Measurements from ENCODE around the gene SP110. TPM values are rescaled to one million over a fixed set of nuclear protein-coding genes. Genes with fewer than 3 reads are reported as not detected.

The SP110 gene
- total RNA-seq, 2 experiments from 2014 or later, result 168 to 188 TPM

GRCh38 chr2:230220347-230220969 lies 674 bp upstream of the SP110 start:
- Mint-ChIP-seq H3K4me1 (peaks cover 74% of the 10 kb centered on the region), H3K27ac (peak overlapping the region; percentile 99), H3K36me3 (ENCODE audit: low read depth) (peaks cover 43% of the 10 kb centered on the region), H3K4me3 (peak overlapping the region; percentile 99), H3K9me3 (no peaks in the 10 kb centered on the region), H3K27me3 (no peaks in the 10 kb centered on the region)
- CTCF ChIA-PET, result no interaction called here
- no peak for DNase-seq
- POLR2A ChIA-PET, result interaction anchor here (0.6 to 1.9 kb wide), 3 partner anchors 107 to 197 kb away, joined by 3 to 9 read pairs (median 6); partner anchors contain the start of gene SP140L

DNA sequence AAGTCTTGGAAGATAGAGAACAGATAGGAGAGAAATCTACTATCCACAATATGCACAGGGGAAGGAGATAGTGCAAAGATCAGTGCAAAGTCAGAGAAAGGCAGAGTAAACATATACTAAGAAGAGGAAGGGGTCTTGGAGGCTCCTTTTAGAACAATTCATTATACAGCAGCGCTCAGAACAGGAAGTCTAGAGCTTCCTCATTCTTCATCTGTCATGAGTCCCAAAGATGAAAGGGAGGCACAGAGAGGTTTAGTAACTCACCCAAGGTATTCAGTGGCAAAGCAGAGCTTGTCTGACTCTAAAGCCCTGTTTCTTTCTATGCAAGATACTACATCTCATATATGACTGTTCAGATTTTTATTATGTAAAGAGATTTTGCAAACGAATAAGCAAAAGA lies 1.4 kb downstream of the SP110 start:
- Mint-ChIP-seq H3K27ac (peak overlapping the region; percentile 99), H3K27me3 (no peaks in the 10 kb centered on the region), H3K36me3 (ENCODE audit: low read depth) (peaks cover 61% of the 10 kb centered on the region), H3K4me1 (peaks cover 71% of the 10 kb centered on the region), H3K4me3 (peak overlapping the region; percentile 99), H3K9me3 (no peaks in the 10 kb centered on the region)
- ChIA-PET CTCF (interaction anchor here (2.1 kb wide), 1 partner anchor 12 kb away, joined by 8 read pairs; no protein-coding TSS in a partner anchor), POLR2A (interaction anchor here (1.9 kb wide), 1 partner anchor 109 kb away, joined by 9 read pairs; the partner anchor contains the start of gene SP140L)
- peak; percentile 38 for DNase-seq

GRCh38 chr2:230217424-230217823 lies 2.4 kb downstream of the SP110 start:
- CTCF ChIA-PET, result interaction anchor here (0.8 to 2.1 kb wide), 3 partner anchors 9 to 14 kb away, joined by 3 to 8 read pairs (median 3); no protein-coding TSS in a partner anchor
- POLR2A ChIA-PET, result no interaction called here
- peak overlapping the region; percentile 99 for H3K4me3 Mint-ChIP-seq
- H3K9me3 Mint-ChIP-seq, result no peaks in the 10 kb centered on the region
- no peaks in the 10 kb centered on the region for H3K27me3 Mint-ChIP-seq
- H3K36me3 Mint-ChIP-seq (ENCODE audit: low read depth), result peaks cover 71% of the 10 kb centered on the region
- H3K27ac Mint-ChIP-seq, result peak overlapping the region; percentile 23
- no peak for DNase-seq
- peaks cover 72% of the 10 kb centered on the region for H3K4me1 Mint-ChIP-seq

- peak overlapping the region; percentile 47 for H3K27ac Mint-ChIP-seq
- DNase-seq, result no peak
- ChIA-PET POLR2A (interaction anchor here (0.7 kb wide), 1 partner anchor 41 kb away, joined by 3 read pairs; no protein-coding TSS in a partner anchor), CTCF (interaction anchor here (0.8 kb wide), 1 partner anchor 15 kb away, joined by 3 read pairs; no protein-coding TSS in a partner anchor)
- no peaks in the 10 kb centered on the region for H3K27me3 Mint-ChIP-seq
- no peaks in the 10 kb centered on the region for H3K9me3 Mint-ChIP-seq
- peaks cover 76% of the 10 kb centered on the region for H3K36me3 Mint-ChIP-seq (ENCODE audit: low read depth)
- H3K4me1 Mint-ChIP-seq, result peaks cover 76% of the 10 kb centered on the region
- H3K4me3 Mint-ChIP-seq, result peak overlapping the region; percentile 40
Observed at GRCh38 chr2:230216489-230216888, 3.3 kb downstream of the SP110 start.

- ChIA-PET CTCF (interaction anchor here (1.1 kb wide), 1 partner anchor 9 kb away, joined by 3 read pairs; no protein-coding TSS in a partner anchor), POLR2A (no interaction called here)
- Mint-ChIP-seq H3K36me3 (ENCODE audit: low read depth) (peaks cover 49% of the 10 kb centered on the region), H3K27ac (no peak overlapping the region), H3K4me1 (peaks cover 49% of the 10 kb centered on the region), H3K27me3 (no peaks in the 10 kb centered on the region), H3K4me3 (no peak overlapping the region), H3K9me3 (no peaks in the 10 kb centered on the region)
- DNase-seq, result no peak
Observed at GRCh38 chr2:230209422-230210051, 10.2 kb downstream of the SP110 start.

DNA sequence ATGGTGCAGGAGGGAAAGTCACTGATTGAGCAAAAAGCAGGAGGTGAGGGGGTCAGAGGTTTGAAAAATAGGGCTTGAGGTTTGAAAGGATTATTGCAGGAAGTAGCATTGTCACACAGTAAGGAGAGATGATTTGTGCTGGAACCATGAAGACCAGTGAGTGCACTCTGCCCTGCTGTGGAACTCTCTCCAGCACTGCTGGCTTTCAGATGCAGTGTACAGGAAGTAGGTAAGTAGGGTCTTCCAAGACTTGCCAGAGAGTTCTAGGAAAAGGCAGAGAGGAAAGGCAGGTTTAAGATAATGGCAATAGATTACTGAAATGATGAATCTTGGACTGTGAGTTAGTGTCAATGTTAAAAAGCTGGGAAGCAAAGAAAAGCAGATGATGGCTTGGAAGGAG lies 11.2 kb downstream of the SP110 start:
- no peak overlapping the region for H3K27ac Mint-ChIP-seq
- H3K9me3 Mint-ChIP-seq, result no peaks in the 10 kb centered on the region
- CTCF ChIA-PET, result interaction anchor here (1.1 to 1.8 kb wide), 2 partner anchors 9 to 10 kb away, joined by 3 to 5 read pairs; no protein-coding TSS in a partner anchor
- H3K36me3 Mint-ChIP-seq (ENCODE audit: low read depth), result peaks cover 49% of the 10 kb centered on the region
- no peak for DNase-seq
- peaks cover 41% of the 10 kb centered on the region for H3K4me1 Mint-ChIP-seq
- H3K4me3 Mint-ChIP-seq, result no peak overlapping the region
- POLR2A ChIA-PET, result no interaction called here
- H3K27me3 Mint-ChIP-seq, result no peaks in the 10 kb centered on the region

- Mint-ChIP-seq H3K4me1 (peaks cover 21% of the 10 kb centered on the region), H3K27ac (no peak overlapping the region), H3K4me3 (no peak overlapping the region), H3K27me3 (no peaks in the 10 kb centered on the region), H3K36me3 (ENCODE audit: low read depth) (peaks cover 57% of the 10 kb centered on the region), H3K9me3 (no peaks in the 10 kb centered on the region)
- POLR2A ChIA-PET, result no interaction called here
- DNase-seq, result no peak
- CTCF ChIA-PET, result interaction anchor here (1.9 to 2.7 kb wide), 2 partner anchors 12 to 20 kb away, joined by 8 read pairs; partner anchors contain the start of gene SP140
Observed at GRCh38 chr2:230205721-230206120, 14.1 kb downstream of the SP110 start.

DNA sequence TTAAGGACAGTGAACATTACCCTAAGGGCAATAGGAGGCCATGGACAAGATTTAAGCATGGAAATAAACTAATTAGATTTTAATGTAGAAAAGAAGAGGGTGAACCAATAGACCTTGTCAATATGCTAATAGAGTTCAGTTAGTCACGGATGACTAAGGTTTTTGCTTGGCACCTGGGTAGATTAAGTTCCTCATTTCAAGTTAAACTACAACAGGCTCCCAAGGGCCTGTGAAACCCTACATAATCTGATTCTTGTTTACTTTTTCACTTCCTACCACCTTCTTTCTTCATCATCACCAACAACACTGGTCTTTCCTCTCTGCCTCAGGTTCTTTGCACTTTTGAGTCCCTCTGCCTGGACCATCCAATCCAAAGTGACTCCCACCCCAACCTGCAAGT lies 14.8 kb downstream of the SP110 start:
- no peaks in the 10 kb centered on the region for H3K9me3 Mint-ChIP-seq
- H3K27me3 Mint-ChIP-seq, result no peaks in the 10 kb centered on the region
- no peak overlapping the region for H3K27ac Mint-ChIP-seq
- no peak overlapping the region for H3K4me3 Mint-ChIP-seq
- no peak for DNase-seq
- H3K4me1 Mint-ChIP-seq, result peaks cover 20% of the 10 kb centered on the region
- ChIA-PET POLR2A (no interaction called here), CTCF (interaction anchor here (0.5 kb wide), 1 partner anchor 525 kb away, joined by 3 read pairs; no protein-coding TSS in a partner anchor)
- peaks cover 64% of the 10 kb centered on the region for H3K36me3 Mint-ChIP-seq (ENCODE audit: low read depth)

DNA sequence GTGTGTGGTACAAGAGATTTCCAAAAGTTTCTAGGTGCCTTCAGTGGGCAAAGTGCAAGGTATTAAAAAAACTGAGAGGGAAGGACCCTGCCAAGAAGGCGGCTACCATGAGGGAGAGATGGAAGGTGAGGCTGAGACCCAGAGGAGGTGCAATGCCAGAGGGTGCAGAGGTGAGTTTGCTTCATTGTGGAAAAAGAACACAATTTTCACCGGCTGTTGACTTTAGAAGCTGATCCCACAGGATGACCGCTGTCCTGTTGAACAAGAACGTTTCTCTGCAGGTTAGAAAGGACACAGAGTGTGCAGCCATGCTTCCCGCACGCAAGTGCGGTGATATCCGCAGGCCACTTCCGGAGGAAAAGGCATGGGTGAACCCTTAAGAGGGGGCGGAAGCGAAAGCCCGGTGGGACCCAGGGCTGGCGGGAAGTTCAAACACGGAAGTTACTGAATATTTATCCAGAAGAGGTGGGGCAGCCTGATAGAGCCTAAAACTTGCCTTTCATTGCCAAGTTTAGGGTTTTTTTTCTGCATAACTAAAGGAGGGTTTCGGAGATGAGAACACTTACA lies 16.6 kb downstream of the SP110 start:
- Mint-ChIP-seq H3K36me3 (ENCODE audit: low read depth) (peaks cover 80% of the 10 kb centered on the region), H3K4me1 (peaks cover 20% of the 10 kb centered on the region), H3K4me3 (no peak overlapping the region), H3K27ac (no peak overlapping the region), H3K9me3 (no peaks in the 10 kb centered on the region), H3K27me3 (no peaks in the 10 kb centered on the region)
- no peak for DNase-seq
- POLR2A ChIA-PET, result no interaction called here
- CTCF ChIA-PET, result interaction anchor here (1.6 kb wide), 1 partner anchor 111 kb away, joined by 3 read pairs; no protein-coding TSS in a partner anchor

- peaks cover 20% of the 10 kb centered on the region for H3K4me1 Mint-ChIP-seq
- H3K9me3 Mint-ChIP-seq, result no peaks in the 10 kb centered on the region
- H3K4me3 Mint-ChIP-seq, result no peak overlapping the region
- H3K27me3 Mint-ChIP-seq, result no peaks in the 10 kb centered on the region
- no peak for DNase-seq
- ChIA-PET CTCF (interaction anchor here (1.6 kb wide), 1 partner anchor 112 kb away, joined by 3 read pairs; no protein-coding TSS in a partner anchor), POLR2A (no interaction called here)
- H3K27ac Mint-ChIP-seq, result peak overlapping the region; percentile 9
- peaks cover 86% of the 10 kb centered on the region for H3K36me3 Mint-ChIP-seq (ENCODE audit: low read depth)
Observed at GRCh38 chr2:230202430-230203109, 17.2 kb downstream of the SP110 start.

DNA sequence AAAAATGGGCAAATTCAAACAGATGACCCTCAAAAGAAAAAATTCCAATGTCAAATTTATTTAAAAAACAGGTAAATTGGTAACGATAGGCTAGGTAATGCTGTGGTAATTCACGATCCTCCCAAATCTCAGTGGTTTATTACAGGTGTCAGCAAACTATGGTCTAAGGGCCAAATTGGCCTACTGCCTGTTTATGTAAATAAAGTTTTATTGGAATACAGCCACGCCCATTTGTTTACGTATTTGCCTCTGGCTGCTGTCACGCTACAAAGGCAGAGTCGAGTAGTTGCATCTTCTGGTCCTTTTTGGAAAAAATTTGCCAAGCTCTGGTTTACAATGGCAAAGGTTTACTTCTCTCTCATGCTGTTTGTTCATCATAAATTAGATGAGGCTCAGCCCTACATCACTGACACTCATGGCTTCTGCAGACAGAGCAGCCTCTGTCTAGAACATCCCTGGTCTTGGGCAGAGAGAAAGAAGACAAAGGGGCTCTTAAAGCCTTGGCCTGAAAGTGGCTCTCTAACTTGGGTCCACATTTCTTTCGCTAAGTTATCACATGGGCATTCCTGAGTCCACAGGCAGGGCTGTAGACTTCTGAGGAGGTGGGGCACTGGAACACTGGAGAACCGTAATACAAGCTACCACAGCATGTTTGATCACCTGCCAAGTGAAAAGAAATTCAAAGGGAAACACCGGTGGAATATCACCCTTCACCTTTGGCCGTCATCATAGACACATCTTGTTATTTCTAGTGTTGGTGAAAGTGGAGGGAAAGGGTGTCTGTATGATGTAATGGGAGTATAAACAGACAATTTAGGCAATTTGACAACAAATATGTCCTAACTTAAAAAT lies 34.8 kb downstream of the SP110 start:
- no peak for DNase-seq
- Mint-ChIP-seq H3K4me1 (peaks cover 3% of the 10 kb centered on the region), H3K27ac (no peak overlapping the region), H3K27me3 (no peaks in the 10 kb centered on the region), H3K36me3 (ENCODE audit: low read depth) (peaks cover 92% of the 10 kb centered on the region), H3K4me3 (no peak overlapping the region), H3K9me3 (peaks cover 11% of the 10 kb centered on the region)
- POLR2A ChIA-PET, result no interaction called here
- CTCF ChIA-PET, result no interaction called here

DNA sequence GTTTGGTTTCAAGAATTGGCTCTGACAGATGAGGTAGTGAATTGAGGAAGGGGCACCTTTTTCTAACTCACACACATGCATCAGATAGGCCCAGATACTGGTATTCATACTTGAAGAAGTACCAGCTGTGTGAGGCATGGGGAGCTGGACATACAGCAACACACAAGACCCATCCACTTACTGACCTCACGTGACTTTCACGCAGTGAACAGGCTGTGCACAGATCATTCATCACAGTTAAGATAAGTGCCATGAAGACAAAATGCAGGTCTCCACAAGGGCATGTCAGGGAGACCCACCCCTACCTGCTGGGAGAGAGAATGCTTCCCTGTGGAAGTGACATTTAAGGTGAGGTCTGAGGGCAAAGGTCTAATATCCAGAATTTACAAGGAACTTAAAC lies 38.6 kb downstream of the SP110 start:
- ChIA-PET CTCF (interaction anchor here (1.6 kb wide), 1 partner anchor 13 kb away, joined by 3 read pairs; no protein-coding TSS in a partner anchor), POLR2A (no interaction called here)
- H3K36me3 Mint-ChIP-seq (ENCODE audit: low read depth), result peaks cover 97% of the 10 kb centered on the region
- DNase-seq, result no peak
- no peak overlapping the region for H3K27ac Mint-ChIP-seq
- H3K4me1 Mint-ChIP-seq, result no peaks in the 10 kb centered on the region
- H3K9me3 Mint-ChIP-seq, result no peaks in the 10 kb centered on the region
- no peak overlapping the region for H3K4me3 Mint-ChIP-seq
- H3K27me3 Mint-ChIP-seq, result no peaks in the 10 kb centered on the region

Data from activated CD4-positive, alpha-beta T cell treated with anti-CD3 and anti-CD28 coated beads, Interleukin-2, amount 10 ng/mL, durations not matched to agents 7 days and 5 days (primary cell).